ENCODE results near the gene TADA2A.

The TADA2A gene

DNA sequence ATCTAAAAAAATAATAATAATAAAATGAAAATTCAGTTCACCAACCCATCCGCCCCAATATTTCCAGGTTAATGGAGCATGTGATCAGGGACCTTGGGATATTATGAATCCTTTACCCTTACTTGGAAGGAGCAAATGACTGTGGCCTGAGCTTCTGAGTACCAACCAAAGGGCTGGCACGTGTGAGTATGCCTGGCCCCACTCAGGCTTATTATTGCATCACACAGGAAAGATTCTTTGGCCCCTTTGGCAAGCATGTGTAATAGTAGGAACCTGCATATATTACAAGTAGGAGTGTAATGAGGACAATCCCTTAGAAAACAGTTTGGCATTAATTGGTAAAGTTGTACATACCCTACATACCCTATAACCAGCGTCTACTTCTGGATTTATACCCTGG, 38.1 kb upstream of the TADA2A start:
- Histone ChIP-seq H3K9me3 (ENCODE audit: low read depth, low read length) (no peaks in the 10 kb centered on the region), H3K36me3 (ENCODE audit: insufficient read depth, low read length) (no peaks in the 10 kb centered on the region), H3K4me3 (no peak overlapping the region), H3K27ac (no peak overlapping the region), H3K9ac (ENCODE audit: insufficient read length) (no peak overlapping the region)
- no peak for TF ChIP-seq EZH2 (IDR thresholded peaks at IDR 0.05)
- DNase-seq (ENCODE audit: low read depth, low spot score) = no peak

DNA sequence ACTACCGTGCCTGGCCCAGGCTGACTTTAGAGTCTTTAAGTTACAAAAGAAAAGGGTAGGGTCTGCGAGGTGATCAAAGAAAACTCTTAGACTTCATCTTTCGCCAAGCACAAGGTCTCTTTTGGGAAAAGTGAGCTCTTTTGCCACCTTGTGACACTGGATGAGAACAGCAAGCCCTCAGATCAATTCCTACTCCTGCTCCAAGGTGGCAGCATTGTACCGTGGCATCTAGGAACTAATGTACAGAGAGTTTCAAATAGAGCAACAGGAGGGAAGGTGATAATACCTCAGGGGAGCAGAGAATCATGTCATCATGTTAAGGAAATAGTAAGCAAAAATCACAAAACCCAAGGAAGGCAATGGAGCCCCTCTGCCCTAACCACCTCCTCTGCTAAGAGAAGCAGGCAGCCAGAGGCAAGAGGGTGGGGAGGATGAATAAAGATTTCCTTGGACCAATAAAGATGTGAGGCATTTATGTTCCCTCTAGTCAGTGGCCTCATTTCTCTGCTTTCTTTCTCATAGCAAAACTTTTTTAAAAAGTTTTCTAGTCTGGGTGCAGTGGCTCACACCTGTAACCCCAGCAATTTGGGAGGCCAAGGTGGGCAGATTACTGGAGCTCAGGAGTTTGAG, 33.0 kb upstream of the TADA2A start:
- Histone ChIP-seq H3K36me3 (ENCODE audit: insufficient read depth, low read length) (no peaks in the 10 kb centered on the region), H3K4me3 (no peak overlapping the region), H3K9ac (ENCODE audit: insufficient read length) (no peak overlapping the region), H3K27ac (no peak overlapping the region), H3K9me3 (ENCODE audit: low read depth, low read length) (no peaks in the 10 kb centered on the region)
- no peak for TF ChIP-seq POLR2AphosphoS5 (IDR thresholded peaks at IDR 0.05; ENCODE audit: borderline replicate concordance, low read depth, low read length)
- no peak for TF ChIP-seq FOXP2 (optimal IDR thresholded peaks at IDR 0.05; ENCODE audit: control extremely low read depth, extremely low read length, insufficient read depth)
- TF ChIP-seq EZH2 (IDR thresholded peaks at IDR 0.05) = no peak
- peak; percentile 76 for DNase-seq (ENCODE audit: low read depth, low spot score)

DNA sequence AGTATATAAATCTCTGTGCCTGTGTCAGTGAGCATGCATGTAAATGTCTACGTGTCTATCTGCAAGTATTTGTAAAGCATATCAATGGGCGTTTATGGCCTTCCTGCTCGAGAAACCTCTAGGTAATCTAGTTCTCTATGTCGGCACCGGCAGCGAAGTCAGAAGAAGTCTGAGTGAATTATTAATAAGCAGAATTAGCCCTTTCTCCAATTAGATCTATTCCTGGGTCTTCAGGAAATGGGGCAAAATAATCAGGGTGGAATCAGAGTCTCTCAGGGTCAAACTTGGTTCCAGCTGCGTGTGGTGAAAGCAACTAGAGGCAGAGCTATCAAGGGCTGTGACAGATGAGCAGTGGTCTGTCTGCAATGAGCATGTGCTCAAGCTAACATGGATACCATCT, 31.0 kb upstream of the TADA2A start, which contains the start of gene C17orf78:
Gene C17orf78 (plus strand): TSS at position 280 of the 400 bp plus-strand sequence. CDS start 108 bp downstream, at position 388.
- no peak for DNase-seq (ENCODE audit: low read depth, low spot score)
- no peak within 1 kb of the TSS for H3K9ac ChIP-seq (ENCODE audit: insufficient read length)
- H3K4me3 ChIP-seq = no peak within 1 kb of the TSS
- no peaks in the 10 kb centered on the region for H3K9me3 ChIP-seq (ENCODE audit: low read depth, low read length)
- TF ChIP-seq FOXP2 (optimal IDR thresholded peaks at IDR 0.05; ENCODE audit: control extremely low read depth, extremely low read length, insufficient read depth) (no peak), POLR2AphosphoS5 (IDR thresholded peaks at IDR 0.05; ENCODE audit: borderline replicate concordance, low read depth, low read length) (no peak), EZH2 (IDR thresholded peaks at IDR 0.05) (no peak)
- H3K36me3 ChIP-seq (ENCODE audit: insufficient read depth, low read length) = no peaks in the 10 kb centered on the region
- H3K27ac ChIP-seq = no peak within 1 kb of the TSS

DNA sequence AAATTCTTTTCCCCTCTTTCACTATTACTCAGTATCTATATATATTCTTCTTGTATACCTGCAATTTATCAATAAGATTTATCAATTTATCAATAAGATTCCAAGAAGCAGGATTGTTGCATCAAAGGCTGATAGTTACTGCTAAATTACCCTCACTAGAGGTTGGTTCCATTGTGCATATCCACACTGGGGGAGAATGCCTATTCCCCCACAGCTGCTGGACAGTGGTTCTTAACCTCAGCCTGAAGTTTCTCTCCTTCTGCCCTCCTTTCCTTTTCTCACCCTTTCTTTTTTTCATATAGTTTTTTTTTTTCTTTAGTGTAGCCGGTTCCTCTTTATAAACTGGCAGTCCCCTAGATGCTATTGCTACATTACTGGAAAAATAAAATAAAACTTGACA, 24.6 kb upstream of the TADA2A start:
- Histone ChIP-seq H3K36me3 (ENCODE audit: insufficient read depth, low read length) (no peaks in the 10 kb centered on the region), H3K9ac (ENCODE audit: insufficient read length) (no peak overlapping the region)

DNA sequence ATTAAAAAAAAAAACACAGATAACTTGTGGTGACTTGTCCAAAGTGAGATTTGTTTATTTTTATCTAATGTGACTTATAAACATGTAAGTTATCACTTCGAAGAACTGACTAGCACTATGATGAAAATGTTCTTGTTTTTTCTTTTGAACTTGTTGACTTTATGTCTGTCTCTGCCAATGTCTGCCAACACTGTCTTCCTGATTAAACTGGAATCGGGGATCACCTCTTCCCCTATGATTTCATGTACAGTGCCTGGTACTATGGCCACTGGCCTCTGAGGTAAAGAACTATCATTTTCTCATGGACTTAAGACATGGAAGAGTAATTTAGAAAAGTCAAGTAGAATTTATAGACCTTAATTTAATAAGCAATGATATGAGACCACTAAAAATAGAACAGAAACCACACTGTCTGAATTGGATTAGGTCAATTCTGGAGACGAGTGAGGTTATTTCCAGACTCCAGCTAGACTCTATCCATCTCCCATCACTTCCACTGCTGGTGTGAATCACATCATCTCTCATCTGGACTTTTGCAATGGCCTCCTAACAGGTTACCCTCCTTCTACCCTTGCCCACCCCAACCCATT, 22.0 kb upstream of the TADA2A start:
- TF ChIP-seq FOXP2 (optimal IDR thresholded peaks at IDR 0.05; ENCODE audit: control extremely low read depth, extremely low read length, insufficient read depth) (no peak), EZH2 (IDR thresholded peaks at IDR 0.05) (no peak), POLR2AphosphoS5 (IDR thresholded peaks at IDR 0.05; ENCODE audit: borderline replicate concordance, low read depth, low read length) (no peak)
- no peak overlapping the region for H3K27ac ChIP-seq

More for the DNA sequence above, 24.6 kb upstream of the TADA2A start:
- Histone ChIP-seq H3K27ac (no peak overlapping the region), H3K9me3 (ENCODE audit: low read depth, low read length) (no peaks in the 10 kb centered on the region), H3K4me3 (no peak overlapping the region)
- no peak for DNase-seq (ENCODE audit: low read depth, low spot score)
- TF ChIP-seq POLR2AphosphoS5 (IDR thresholded peaks at IDR 0.05; ENCODE audit: borderline replicate concordance, low read depth, low read length) (no peak), FOXP2 (optimal IDR thresholded peaks at IDR 0.05; ENCODE audit: control extremely low read depth, extremely low read length, insufficient read depth) (no peak), EZH2 (IDR thresholded peaks at IDR 0.05) (no peak)

DNA sequence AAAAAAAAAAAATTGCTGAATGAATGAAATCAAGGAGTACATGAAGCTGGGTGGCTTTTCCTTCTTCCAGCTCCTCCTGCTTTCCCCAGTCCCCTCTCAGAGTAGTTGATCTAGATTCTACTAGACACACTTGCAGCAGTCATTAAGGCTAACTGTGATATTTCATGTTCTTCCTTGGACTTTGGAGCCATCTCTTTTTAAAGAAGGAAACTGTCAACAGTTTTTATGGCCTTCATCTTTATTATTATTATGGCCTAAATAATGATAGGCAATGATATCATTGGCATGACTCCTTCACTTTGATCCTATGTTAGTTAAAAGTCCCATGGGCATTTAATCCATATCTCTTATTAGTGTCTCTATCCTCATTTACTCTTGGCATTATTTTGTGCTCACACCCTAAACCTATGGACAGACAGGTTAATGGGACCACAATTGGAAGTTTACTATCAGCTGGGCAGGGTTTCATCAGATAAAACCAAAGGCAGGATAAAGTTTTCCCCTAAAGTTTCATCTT, 21.2 kb upstream of the TADA2A start:
- Histone ChIP-seq H3K9ac (ENCODE audit: insufficient read length) (no peak overlapping the region), H3K36me3 (ENCODE audit: insufficient read depth, low read length) (no peaks in the 10 kb centered on the region), H3K4me3 (no peak overlapping the region), H3K9me3 (ENCODE audit: low read depth, low read length) (no peaks in the 10 kb centered on the region), H3K27ac (no peak overlapping the region)
- no peak for DNase-seq (ENCODE audit: low read depth, low spot score)
- TF ChIP-seq POLR2AphosphoS5 (IDR thresholded peaks at IDR 0.05; ENCODE audit: borderline replicate concordance, low read depth, low read length) = no peak
- no peak for TF ChIP-seq EZH2 (IDR thresholded peaks at IDR 0.05)
- TF ChIP-seq FOXP2 (optimal IDR thresholded peaks at IDR 0.05; ENCODE audit: control extremely low read depth, extremely low read length, insufficient read depth) = no peak

More for the DNA sequence above, 22.0 kb upstream of the TADA2A start:
- DNase-seq (ENCODE audit: low read depth, low spot score) = no peak
- no peaks in the 10 kb centered on the region for H3K36me3 ChIP-seq (ENCODE audit: insufficient read depth, low read length)
- no peak overlapping the region for H3K9ac ChIP-seq (ENCODE audit: insufficient read length)
- no peak overlapping the region for H3K4me3 ChIP-seq
- H3K9me3 ChIP-seq (ENCODE audit: low read depth, low read length) = no peaks in the 10 kb centered on the region

DNA sequence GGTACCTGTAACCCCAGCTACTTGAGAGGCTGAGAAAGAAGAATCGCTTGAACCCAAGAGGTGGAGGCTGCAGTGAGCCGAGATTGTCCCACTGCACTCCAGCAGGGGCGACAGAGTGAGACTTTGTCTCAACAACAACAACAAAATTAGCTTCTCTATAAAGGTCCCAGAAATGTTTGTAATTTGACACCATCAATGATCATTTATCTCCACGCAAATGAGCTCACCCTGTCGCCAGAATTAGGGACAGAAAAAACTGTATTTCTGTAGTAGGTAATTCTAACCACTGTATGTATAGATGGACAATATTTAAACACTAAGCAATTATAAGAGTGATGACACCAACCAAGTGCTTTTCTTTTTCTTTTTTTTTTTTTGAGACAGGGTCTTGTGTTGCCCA, 20.2 kb upstream of the TADA2A start:
- no peak overlapping the region for H3K4me3 ChIP-seq
- no peak for DNase-seq (ENCODE audit: low read depth, low spot score)
- no peak overlapping the region for H3K9ac ChIP-seq (ENCODE audit: insufficient read length)
- H3K36me3 ChIP-seq (ENCODE audit: insufficient read depth, low read length) = no peaks in the 10 kb centered on the region
- TF ChIP-seq POLR2AphosphoS5 (IDR thresholded peaks at IDR 0.05; ENCODE audit: borderline replicate concordance, low read depth, low read length) (no peak), EZH2 (IDR thresholded peaks at IDR 0.05) (no peak), FOXP2 (optimal IDR thresholded peaks at IDR 0.05; ENCODE audit: control extremely low read depth, extremely low read length, insufficient read depth) (no peak)
- H3K9me3 ChIP-seq (ENCODE audit: low read depth, low read length) = no peaks in the 10 kb centered on the region
- no peak overlapping the region for H3K27ac ChIP-seq

DNA sequence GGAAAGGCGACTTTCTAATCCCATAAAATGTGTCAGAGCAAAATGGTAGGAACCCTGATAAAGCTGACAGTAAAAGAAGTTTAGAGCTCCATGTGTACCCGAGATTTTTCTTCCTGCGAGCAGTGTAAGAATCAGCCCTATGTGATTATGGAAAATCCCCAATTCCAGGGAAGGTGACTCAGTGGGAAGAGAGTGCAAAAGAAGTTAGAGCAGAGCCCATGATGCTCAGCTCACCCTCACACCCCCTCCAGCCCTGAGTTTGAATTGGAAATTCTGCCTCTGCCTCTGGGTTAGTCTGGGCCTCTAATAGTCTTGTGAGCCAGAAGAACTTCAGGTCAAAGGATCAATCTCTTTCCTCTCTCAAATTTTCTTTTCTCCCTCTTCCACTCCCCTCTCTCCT, 18.4 kb upstream of the TADA2A start:
- no peaks in the 10 kb centered on the region for H3K9me3 ChIP-seq (ENCODE audit: low read depth, low read length)
- no peak overlapping the region for H3K9ac ChIP-seq (ENCODE audit: insufficient read length)
- H3K27ac ChIP-seq = no peak overlapping the region
- H3K4me3 ChIP-seq = no peak overlapping the region
- H3K36me3 ChIP-seq (ENCODE audit: insufficient read depth, low read length) = no peaks in the 10 kb centered on the region
- TF ChIP-seq POLR2AphosphoS5 (IDR thresholded peaks at IDR 0.05; ENCODE audit: borderline replicate concordance, low read depth, low read length) (no peak), FOXP2 (optimal IDR thresholded peaks at IDR 0.05; ENCODE audit: control extremely low read depth, extremely low read length, insufficient read depth) (no peak), EZH2 (IDR thresholded peaks at IDR 0.05) (no peak)
- DNase-seq (ENCODE audit: low read depth, low spot score) = no peak
